Transverse colon (tissue), 4 donors: ENCODE results near the gene PIK3AP1. TPM values are rescaled to one million over a fixed set of nuclear protein-coding genes. Genes with fewer than 3 reads are reported as not detected.

Experiments
- DNase-seq: peaks from one replicate; pipeline ENCODE4 v3.0.0-alpha.2; 2019
- H3K27ac ChIP-seq, 4 donors: fragments of 200-600 bp; sonication (generic); 2 replicates each; pipeline ENCODE4 v1.5.1; 2016 to 2018; ENCODE audit warnings: inconsistent platforms in 4 of 4
- H3K27me3 ChIP-seq: fragments of 200-600 bp; sonication (generic); 2 replicates; pipeline ENCODE4 v1.5.1; 2017; ENCODE audit warnings: inconsistent platforms
- H3K36me3 ChIP-seq, 4 donors: fragments of 200-600 bp; sonication (generic); 2 replicates each; pipeline ENCODE4 v1.5.1; 2017 to 2019; ENCODE audit warnings: inconsistent platforms in 4 of 4
- H3K4me1 ChIP-seq, 4 donors: fragments of 200-600 bp; sonication (generic); 2 replicates each; pipeline ENCODE4 v1.5.1; 2017 to 2020; ENCODE audit warnings: inconsistent platforms in 4 of 4
- H3K4me3 ChIP-seq, 4 donors: fragments of 200-600 bp; sonication (generic); 1 replicate in 1 of 4; 2 replicates in 3 of 4; pipeline versions ENCODE4 v1.5.1 to v1.6.1; 2017 to 2019; ENCODE audit warnings: inconsistent platforms in 4 of 4
- H3K9me3 ChIP-seq, 2 donors: fragments of 200-600 bp; sonication (generic); 2 replicates each; pipeline ENCODE4 v1.5.1; 2017 to 2019; ENCODE audit warnings: inconsistent platforms in 2 of 2
- CTCF ChIP-seq, 5 experiments: fragments of 200-600 bp in 3 of 5; fragments of 450-650 bp in 2 of 5; sonication (generic) in 3 of 5; IDR thresholded peaks; 1 replicate in 2 of 5; 2 replicates in 3 of 5; pipeline ENCODE4 v1.5.1; 2016 to 2017; ENCODE audit warnings: antibody characterized with exemption in 5 of 5, inconsistent platforms in 3 of 5, mild to moderate bottlenecking in 2 of 5, moderate library complexity in 1 of 5
- EP300 ChIP-seq: sonication (generic); formaldehyde crosslinking; IDR thresholded peaks from one replicate; pipeline ENCODE4 v1.6.1; 2017; ENCODE audit warnings: antibody characterized with exemption, low read depth
- POLR2A ChIP-seq: fragments of 450-650 bp; IDR thresholded peaks from one replicate; pipeline ENCODE4 v1.6.1; 2016; ENCODE audit warnings: antibody characterized with exemption, mild to moderate bottlenecking, moderate library complexity
- POLR2AphosphoS5 ChIP-seq, 3 donors: sonication (generic); formaldehyde crosslinking; IDR thresholded peaks; one replicate each; pipeline ENCODE4 v1.6.1; 2016; ENCODE audit warnings: antibody characterized with exemption in 3 of 3
- WGBS, 2 donors: methylation state at CpG; one replicate each; pipeline ENCODE4 v1.1.5; 2018; ENCODE audit warnings: low coverage in 1 of 2; 5-methylcytosine and 5-hydroxymethylcytosine counted together
- in situ Hi-C, 4 donors: fragments of 200-750 bp; cut with MboI; loops; one replicate each; pipeline versions ENCODE4 v1.15.0 to v1.15.1; 2017; ENCODE audit warnings: low sequenced_read_pairs in 3 of 4, low pct_ligation_motif_present in 1 of 4, low pct_unique_long_range_greater_than_20kb in 1 of 4
- intact Hi-C: fragments of 100-400 bp; cut with DNase I; formaldehyde crosslinking; loops from one replicate; pipeline ENCODE4 v1.15.1; 2023; ENCODE audit warnings: low total_unique reads
- total RNA-seq, 4 donors: library from RNA; depleted of rRNA; stranded (reverse); fragments of >200 nt; gene quantifications; one replicate each; pipeline ENCODE4 v1.1.0, GENCODE V29; 2016

PIK3AP1 gene
- total RNA-seq, 4 donors from 2014 or later: 6.4 to 42.6 (median 16.3) TPM

GRCh38 chr10:96643920-96644319 lies 76.4 kb downstream of the PIK3AP1 start:
- peaks cover 0 to 17% (median 0%) of the 10 kb centered on the region in 4 donors for H3K4me1 ChIP-seq
- TF ChIP-seq CTCF (IDR thresholded peaks at IDR 0.05) (no peak), POLR2A (no peak), EP300 (no peak), POLR2AphosphoS5 (IDR thresholded peaks at IDR 0.05) (no peak)
- in situ Hi-C loops (loop anchor here in 3 of 4 donors (10.0 to 25.0 kb wide), 3 partner anchors 193 to 391 kb away; partner anchors contain the start of gene LCOR (in 1 of the 3)), intact Hi-C loops (no loop called here)
- H3K27me3 ChIP-seq: no peaks in the 10 kb centered on the region
- WGBS, 2 donors: 80 to 81% methylated on average over 9 of the region's 9 CpGs
- no peaks in the 10 kb centered on the region for H3K9me3 ChIP-seq
- H3K27ac ChIP-seq: no peak overlapping the region
- no peak for DNase-seq
- H3K36me3 ChIP-seq: no peaks in the 10 kb centered on the region
- no peak overlapping the region for H3K4me3 ChIP-seq

- peak; percentile 43 to 56 (median 53) for TF ChIP-seq CTCF (IDR thresholded peaks at IDR 0.05)
- no peak for TF ChIP-seq POLR2A
- no peak for TF ChIP-seq EP300
- in situ Hi-C loops (loop anchor here in 3 of 4 donors (10.0 to 25.0 kb wide), 3 partner anchors 194 to 392 kb away; partner anchors contain the start of gene LCOR (in 1 of the 3)), intact Hi-C loops (no loop called here)
- Histone ChIP-seq H3K36me3 (no peaks in the 10 kb centered on the region), H3K9me3 (no peaks in the 10 kb centered on the region), H3K27me3 (no peaks in the 10 kb centered on the region), H3K4me3 (no peak overlapping the region), H3K4me1 (peaks cover 0 to 17% (median 0%) of the 10 kb centered on the region in 4 donors), H3K27ac (no peak overlapping the region)
- DNase-seq: peak; percentile 80
- 42 to 60% methylated on average over 1 to 4 of the region's 4 CpGs for WGBS, 2 donors
Measured at GRCh38 chr10:96642973-96643372, 77.3 kb downstream of the PIK3AP1 start.

- intact Hi-C loops: no loop called here
Measured at GRCh38 chr10:96642530-96642929, 77.8 kb downstream of the PIK3AP1 start.

More at GRCh38 chr10:96642530-96642929, 77.8 kb downstream of the PIK3AP1 start:
- TF ChIP-seq EP300: no peak
- no peak for TF ChIP-seq POLR2A
- no peak for TF ChIP-seq CTCF (IDR thresholded peaks at IDR 0.05)
- no peak for TF ChIP-seq POLR2AphosphoS5 (IDR thresholded peaks at IDR 0.05)
- Histone ChIP-seq H3K4me1 (peaks cover 0 to 17% (median 0%) of the 10 kb centered on the region in 4 donors), H3K27ac (no peak overlapping the region), H3K4me3 (no peak overlapping the region), H3K27me3 (no peaks in the 10 kb centered on the region), H3K9me3 (no peaks in the 10 kb centered on the region), H3K36me3 (no peaks in the 10 kb centered on the region)
- in situ Hi-C loops: loop anchor here in 3 of 4 donors (10.0 to 25.0 kb wide), 3 partner anchors 195 to 392 kb away; partner anchors contain the start of gene LCOR (in 1 of the 3)
- DNase-seq: no peak
- 70% methylated on average over 3 of the region's 3 CpGs; no CpG with 5 or more reads in 1 of the 2 donors for WGBS, 2 donors
